SK-N-SH (cell line): Measurements from ENCODE around the gene IGFBP7. TPM values are rescaled to one million over a fixed set of nuclear protein-coding genes. Genes with fewer than 3 reads are reported as not detected.

Source experiments
- CTCF ChIA-PET: fragments of 300-600, 350-600 bp; formaldehyde crosslinking; extraction: SDS; loops from one replicate; lab custom pipeline; 2021; lab: Yijun Ruan, JAX
- POLR2A ChIA-PET: fragments of 350-600 bp; sonication (Branson Sonifier 250); formaldehyde crosslinking; extraction: SDS; loops from one replicate; lab custom pipeline; 2020; ENCODE audit warnings: antibody characterized with exemption, inconsistent platforms; lab: Yijun Ruan, JAX
- DNase-seq: peaks from one replicate; pipeline ENCODE4 v3.0.0; 2012
- H2AFZ ChIP-seq: fragments of 200-600 bp; sonication (generic); 2 replicates; pipeline ENCODE4 v1.8.1; 2016; ENCODE audit warnings: antibody characterized with exemption, mild to moderate bottlenecking, low read depth
- H3F3A ChIP-seq: fragments of 200-600 bp; sonication (generic); replicated peaks from 2 replicates; pipeline ENCODE3; 2016; ENCODE audit warnings: antibody characterized with exemption, mild to moderate bottlenecking; ENCODE audit not compliant: insufficient read depth
- H3K27ac ChIP-seq, 2 experiments: fragments of 200-500 bp in 1 of 2; fragments of 200-600 bp in 1 of 2; sonication (Bioruptor generic) in 1 of 2; sonication (generic), shearing (Covaris generic) in 1 of 2; 2 replicates each; pipeline versions ENCODE4 v1.5.1 to v1.6.1; 2014 to 2016; ENCODE audit warnings: low read depth in 2 of 2, inconsistent platforms in 1 of 2, low read length in 1 of 2, mild to moderate bottlenecking in 1 of 2, mixed read lengths in 1 of 2
- H3K27me3 ChIP-seq: fragments of 200-600 bp; sonication (generic), shearing (Covaris generic); 2 replicates; pipeline ENCODE4 v1.6.1; 2016; ENCODE audit warnings: mixed run types; ENCODE audit not compliant: insufficient read depth
- H3K36me3 ChIP-seq, 2 experiments: fragments of 200-500 bp in 1 of 2; fragments of 200-600 bp in 1 of 2; sonication (Bioruptor generic) in 1 of 2; sonication (generic) in 1 of 2; replicated peaks in 1 of 2; 2 replicates each; pipeline versions ENCODE3 to v1.5.1; 2014 to 2016; ENCODE audit warnings: low read length in 1 of 2, mild to moderate bottlenecking in 1 of 2; ENCODE audit not compliant: insufficient read depth in 2 of 2, control insufficient read depth in 1 of 2
- H3K4me1 ChIP-seq, 2 experiments: fragments of 200-500 bp in 1 of 2; fragments of 200-600 bp in 1 of 2; sonication (Bioruptor generic) in 1 of 2; sonication (generic), shearing (Covaris generic) in 1 of 2; 2 replicates each; pipeline versions ENCODE4 v1.5.1 to v1.6.1; 2014 to 2016; ENCODE audit warnings: low read depth in 1 of 2, low read length in 1 of 2, mixed run types in 1 of 2; ENCODE audit not compliant: insufficient read depth in 2 of 2, control insufficient read depth in 1 of 2
- H3K4me2 ChIP-seq: fragments of 200-600 bp; sonication (generic), shearing (Covaris generic); 2 replicates; pipeline ENCODE4 v1.6.1; 2017; ENCODE audit warnings: mixed run types
- H3K4me3 ChIP-seq, 2 experiments: fragments of 200-500 bp in 1 of 2; fragments of 200-600 bp in 1 of 2; sonication (Bioruptor generic) in 1 of 2; sonication (generic), shearing (Covaris generic) in 1 of 2; 2 replicates each; pipeline versions ENCODE4 v1.5.1 to v1.8.1; 2014 to 2016; ENCODE audit warnings: low read depth in 2 of 2, inconsistent platforms in 1 of 2, low read length in 1 of 2, mild to moderate bottlenecking in 1 of 2, mixed read lengths in 1 of 2, moderate library complexity in 1 of 2
- H3K79me2 ChIP-seq: fragments of 200-600 bp; sonication (generic); 2 replicates; pipeline ENCODE4 v1.8.1; 2017; ENCODE audit warnings: mild to moderate bottlenecking; ENCODE audit not compliant: insufficient read depth
- H3K9ac ChIP-seq: fragments of 200-600 bp; sonication (generic); 2 replicates; pipeline ENCODE4 v1.6.1; 2017; ENCODE audit warnings: mixed run types
- H3K9me2 ChIP-seq: fragments of 200-600 bp; sonication (generic); 2 replicates; pipeline ENCODE4 v1.6.1; 2017; ENCODE audit warnings: mixed run types
- H3K9me3 ChIP-seq: fragments of 200-600 bp; sonication (generic); 2 replicates; pipeline ENCODE4 v1.6.1; 2017; ENCODE audit warnings: mixed run types, mild to moderate bottlenecking, moderate library complexity
- H4K20me1 ChIP-seq: fragments of 200-600 bp; sonication (generic); 2 replicates; pipeline ENCODE4 v1.6.1; 2017; ENCODE audit warnings: mild to moderate bottlenecking, mixed run types; ENCODE audit not compliant: insufficient read depth
- EP300 ChIP-seq, 2 experiments: IDR thresholded peaks; 2 replicates each; pipeline versions ENCODE4 v1.4.0 to v1.6.1; 2012; ENCODE audit warnings: borderline replicate concordance in 1 of 2, low read depth in 1 of 2, low read length in 1 of 2
- FOSL2 ChIP-seq: IDR thresholded peaks from 2 replicates; pipeline ENCODE4 v1.4.0; 2012; ENCODE audit warnings: low read depth, mild to moderate bottlenecking, moderate library complexity, borderline replicate concordance
- FOXJ3 ChIP-seq: sonication (generic); formaldehyde crosslinking; IDR thresholded peaks from 2 replicates; pipeline ENCODE4 v1.5.1; 2020; ENCODE audit warnings: mild to moderate bottlenecking, missing genetic modification reagents
- GABPA ChIP-seq: IDR thresholded peaks from 2 replicates; pipeline ENCODE4 v1.4.0; 2012; ENCODE audit warnings: low read depth, mild to moderate bottlenecking
- MAX ChIP-seq: IDR thresholded peaks from 2 replicates; pipeline ENCODE4 v1.4.0; 2012; ENCODE audit warnings: low read depth
- NFIC ChIP-seq: IDR thresholded peaks from 2 replicates; pipeline ENCODE4 v1.4.0; 2012; ENCODE audit warnings: borderline replicate concordance
- NRF1 ChIP-seq: IDR thresholded peaks from 2 replicates; pipeline ENCODE4 v1.6.1; 2012; ENCODE audit warnings: low read depth, mild to moderate bottlenecking, low read length
- RAD21 ChIP-seq: IDR thresholded peaks from 2 replicates; pipeline ENCODE4 v1.6.1; 2012; ENCODE audit warnings: mild to moderate bottlenecking, low read length
- RXRA ChIP-seq: IDR thresholded peaks from 2 replicates; pipeline ENCODE4 v1.4.0; 2012; ENCODE audit warnings: low read depth, mild to moderate bottlenecking, borderline replicate concordance
- SMC3 ChIP-seq: IDR thresholded peaks from 2 replicates; pipeline ENCODE4 v1.6.1; 2012; ENCODE audit warnings: low read depth, low read length, improper control_type of control experiment
- TAF1 ChIP-seq: IDR thresholded peaks from 2 replicates; pipeline ENCODE4 v1.6.1; 2012; ENCODE audit warnings: low read depth, mild to moderate bottlenecking, low read length, moderate library complexity, borderline replicate concordance
- TCF12 ChIP-seq: IDR thresholded peaks from 2 replicates; pipeline ENCODE4 v1.4.0; 2012
- USF1 ChIP-seq: IDR thresholded peaks from 2 replicates; pipeline ENCODE4 v1.4.0; 2012; ENCODE audit warnings: low read depth, borderline replicate concordance
- WGBS: methylation state at CpG from one replicate; pipeline ENCODE4 v1.1.6; 2017; ENCODE audit warnings: low lambda C conversion rate; 5-methylcytosine and 5-hydroxymethylcytosine counted together
- polyA plus RNA-seq, 3 experiments: library from polyadenylated mRNA; depleted of rRNA; stranded (reverse); fragments of >200 nt; gene quantifications; 2 replicates each; pipeline ENCODE4 v1.2.3, GENCODE V29; 2012
- TF ChIP-seq, protein P1 (sequence below): IDR thresholded peaks from 2 replicates; pipeline ENCODE4; 2012
- TF ChIP-seq, protein P2 (sequence below): IDR thresholded peaks from 2 replicates; pipeline ENCODE4 v1.6.1; 2012; ENCODE audit warnings: mild to moderate bottlenecking, low read depth, low read length, moderate library complexity

IGFBP7 gene
- polyA plus RNA-seq, 1 of the 3 experiments (the other 2 are of a cell fraction), result 0.38 TPM

DNA sequence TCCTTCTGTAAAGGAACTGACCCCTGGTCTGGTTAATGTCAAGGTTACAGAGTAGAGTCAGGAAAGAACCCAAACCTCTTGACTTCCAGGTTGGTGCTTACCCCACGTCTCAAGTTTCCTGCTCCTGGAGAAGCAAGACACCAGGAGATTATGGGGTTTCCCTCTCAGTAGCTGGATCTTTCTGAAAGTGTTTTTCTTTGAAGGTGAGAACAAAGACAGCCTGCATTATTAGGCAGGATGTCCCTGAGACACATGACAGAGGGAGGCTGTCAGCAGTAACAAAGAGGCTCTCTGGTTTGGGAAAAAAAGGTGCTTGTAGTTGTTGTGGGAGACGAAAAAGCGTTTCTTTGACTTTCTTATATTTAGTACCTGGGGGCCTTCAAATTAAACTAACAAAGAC, 44.7 kb upstream of the IGFBP7 start:
- Histone ChIP-seq H3K9ac (no peak overlapping the region; the same call in 1 of the 2 replicates), H3K27ac (peak overlapping the region in 1 of 2 experiments; percentile 65; a peak in 2 of 4 replicates), H3K4me2 (no peak overlapping the region)
- TF ChIP-seq FOSL2, result no peak
- TF ChIP-seq, all 33 proteins: peak for 0
- no peaks in the 10 kb centered on the region for H3K27me3 ChIP-seq
- peaks cover 7% of the 10 kb centered on the region for H3F3A ChIP-seq
- 69% methylated on average over 3 of the region's 3 CpGs for WGBS
- ChIA-PET POLR2A (no interaction called here), CTCF (interaction anchor here (0.8 to 3.4 kb wide), 4 partner anchors 9 to 117 kb away, joined by 4 to 42 read pairs (median 24); no protein-coding TSS in a partner anchor)
- H3K9me3 ChIP-seq, result no peaks in the 10 kb centered on the region
- no peak for DNase-seq
- no peaks in the 10 kb centered on the region for H3K36me3 ChIP-seq
- no peak overlapping the region for H3K4me3 ChIP-seq
- H2AFZ ChIP-seq, result no peak overlapping the region
- H3K4me1 ChIP-seq, result peaks cover 0 to 23% of the 10 kb centered on the region in 2 experiments
- H4K20me1 ChIP-seq, result no peaks in the 10 kb centered on the region
- no peaks in the 10 kb centered on the region for H3K9me2 ChIP-seq
- H3K79me2 ChIP-seq, result no peaks in the 10 kb centered on the region

DNA sequence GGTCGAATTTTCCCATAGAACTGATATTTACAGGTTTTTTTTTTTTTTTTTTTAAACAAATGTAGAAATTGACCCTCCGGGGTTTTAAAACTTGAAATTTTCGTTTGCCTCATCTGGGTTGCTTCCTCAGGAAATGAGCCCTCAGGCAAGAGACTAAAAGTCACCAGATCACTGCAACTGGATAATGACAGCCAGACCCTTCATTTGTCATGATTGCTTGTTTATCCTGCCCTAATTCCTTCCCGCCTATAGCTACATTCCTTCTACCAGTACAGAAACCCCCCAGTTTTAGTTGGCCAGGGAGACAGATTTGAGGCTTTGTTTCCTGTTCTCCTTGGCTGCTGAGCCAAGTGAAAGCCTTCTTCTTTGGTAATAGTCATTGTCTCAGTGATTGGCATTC, 44.0 kb upstream of the IGFBP7 start:
- Histone ChIP-seq H3K9ac (peak overlapping the region; percentile 25; the same call in 1 of the 2 replicates), H3K27me3 (no peaks in the 10 kb centered on the region), H3K79me2 (no peaks in the 10 kb centered on the region), H4K20me1 (no peaks in the 10 kb centered on the region), H3K4me2 (0 out of 2 replicates have a peak overlapping the region, but pooled peaks have one; percentile 38), H3K4me1 (peaks cover 6 to 21% of the 10 kb centered on the region in 2 experiments), H3K4me3 (no peak overlapping the region), H3K27ac (peak overlapping the region in 1 of 2 experiments; percentile 65; a peak in 2 of 4 replicates), H2AFZ (peak overlapping the region; percentile 38; the same call in 1 of the 2 replicates), H3K9me2 (no peaks in the 10 kb centered on the region), H3K36me3 (no peaks in the 10 kb centered on the region), H3K9me3 (no peaks in the 10 kb centered on the region), H3F3A (peaks cover 8% of the 10 kb centered on the region)
- TF ChIP-seq NFIC, result no peak
- peak in 1 of 2 experiments; percentile 16; a peak in 1 of 4 replicates for TF ChIP-seq EP300 (IDR thresholded peaks at IDR 0.05; ENCODE audit: borderline replicate concordance in 1 of 2, low read depth in 1 of 2, low read length in 1 of 2)
- POLR2A ChIA-PET, result no interaction called here
- DNase-seq, result no peak
- CTCF ChIA-PET, result interaction anchor here (3.2 to 3.4 kb wide), 2 partner anchors 10 to 116 kb away, joined by 21 to 26 read pairs; no protein-coding TSS in a partner anchor
- WGBS, result 21% methylated on average over 4 of the region's 4 CpGs

GRCh38 chr4:57153207-57153606, 43.0 kb upstream of the IGFBP7 start:
- 73% methylated on average over 3 of the region's 3 CpGs for WGBS
- TF ChIP-seq TCF12 (no peak), RXRA (no peak), NRF1 (no peak), FOXJ3 (CRISPR knock-in tag) (no peak), MAX (no peak), USF1 (no peak), TAF1 (no peak), RAD21 (no peak), GABPA (no peak), SMC3 (no peak)
- TF ChIP-seq, protein P1, sequence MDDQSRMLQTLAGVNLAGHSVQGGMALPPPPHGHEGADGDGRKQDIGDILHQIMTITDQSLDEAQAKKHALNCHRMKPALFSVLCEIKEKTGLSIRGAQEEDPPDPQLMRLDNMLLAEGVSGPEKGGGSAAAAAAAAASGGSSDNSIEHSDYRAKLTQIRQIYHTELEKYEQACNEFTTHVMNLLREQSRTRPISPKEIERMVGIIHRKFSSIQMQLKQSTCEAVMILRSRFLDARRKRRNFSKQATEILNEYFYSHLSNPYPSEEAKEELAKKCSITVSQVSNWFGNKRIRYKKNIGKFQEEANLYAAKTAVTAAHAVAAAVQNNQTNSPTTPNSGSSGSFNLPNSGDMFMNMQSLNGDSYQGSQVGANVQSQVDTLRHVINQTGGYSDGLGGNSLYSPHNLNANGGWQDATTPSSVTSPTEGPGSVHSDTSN, result no peak
- TF ChIP-seq, protein P2, sequence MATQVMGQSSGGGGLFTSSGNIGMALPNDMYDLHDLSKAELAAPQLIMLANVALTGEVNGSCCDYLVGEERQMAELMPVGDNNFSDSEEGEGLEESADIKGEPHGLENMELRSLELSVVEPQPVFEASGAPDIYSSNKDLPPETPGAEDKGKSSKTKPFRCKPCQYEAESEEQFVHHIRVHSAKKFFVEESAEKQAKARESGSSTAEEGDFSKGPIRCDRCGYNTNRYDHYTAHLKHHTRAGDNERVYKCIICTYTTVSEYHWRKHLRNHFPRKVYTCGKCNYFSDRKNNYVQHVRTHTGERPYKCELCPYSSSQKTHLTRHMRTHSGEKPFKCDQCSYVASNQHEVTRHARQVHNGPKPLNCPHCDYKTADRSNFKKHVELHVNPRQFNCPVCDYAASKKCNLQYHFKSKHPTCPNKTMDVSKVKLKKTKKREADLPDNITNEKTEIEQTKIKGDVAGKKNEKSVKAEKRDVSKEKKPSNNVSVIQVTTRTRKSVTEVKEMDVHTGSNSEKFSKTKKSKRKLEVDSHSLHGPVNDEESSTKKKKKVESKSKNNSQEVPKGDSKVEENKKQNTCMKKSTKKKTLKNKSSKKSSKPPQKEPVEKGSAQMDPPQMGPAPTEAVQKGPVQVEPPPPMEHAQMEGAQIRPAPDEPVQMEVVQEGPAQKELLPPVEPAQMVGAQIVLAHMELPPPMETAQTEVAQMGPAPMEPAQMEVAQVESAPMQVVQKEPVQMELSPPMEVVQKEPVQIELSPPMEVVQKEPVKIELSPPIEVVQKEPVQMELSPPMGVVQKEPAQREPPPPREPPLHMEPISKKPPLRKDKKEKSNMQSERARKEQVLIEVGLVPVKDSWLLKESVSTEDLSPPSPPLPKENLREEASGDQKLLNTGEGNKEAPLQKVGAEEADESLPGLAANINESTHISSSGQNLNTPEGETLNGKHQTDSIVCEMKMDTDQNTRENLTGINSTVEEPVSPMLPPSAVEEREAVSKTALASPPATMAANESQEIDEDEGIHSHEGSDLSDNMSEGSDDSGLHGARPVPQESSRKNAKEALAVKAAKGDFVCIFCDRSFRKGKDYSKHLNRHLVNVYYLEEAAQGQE, result no peak
- Histone ChIP-seq H3K9ac (no peak overlapping the region), H4K20me1 (no peaks in the 10 kb centered on the region), H2AFZ (no peak overlapping the region), H3K4me3 (no peak overlapping the region), H3K9me2 (no peaks in the 10 kb centered on the region), H3K27ac (peak overlapping the region in 1 of 2 experiments; percentile 65; a peak in 2 of 4 replicates), H3F3A (peaks cover 18% of the 10 kb centered on the region), H3K79me2 (no peaks in the 10 kb centered on the region), H3K9me3 (no peaks in the 10 kb centered on the region), H3K4me1 (peaks cover 15 to 18% of the 10 kb centered on the region in 2 experiments), H3K27me3 (no peaks in the 10 kb centered on the region), H3K36me3 (no peaks in the 10 kb centered on the region), H3K4me2 (no peak overlapping the region)
- CTCF ChIA-PET, result interaction anchor here (3.2 to 3.4 kb wide), 2 partner anchors 11 to 115 kb away, joined by 21 to 26 read pairs; no protein-coding TSS in a partner anchor
- DNase-seq, result no peak
- POLR2A ChIA-PET, result no interaction called here
